Measurements from ENCODE around the gene IQCM.

DNA sequence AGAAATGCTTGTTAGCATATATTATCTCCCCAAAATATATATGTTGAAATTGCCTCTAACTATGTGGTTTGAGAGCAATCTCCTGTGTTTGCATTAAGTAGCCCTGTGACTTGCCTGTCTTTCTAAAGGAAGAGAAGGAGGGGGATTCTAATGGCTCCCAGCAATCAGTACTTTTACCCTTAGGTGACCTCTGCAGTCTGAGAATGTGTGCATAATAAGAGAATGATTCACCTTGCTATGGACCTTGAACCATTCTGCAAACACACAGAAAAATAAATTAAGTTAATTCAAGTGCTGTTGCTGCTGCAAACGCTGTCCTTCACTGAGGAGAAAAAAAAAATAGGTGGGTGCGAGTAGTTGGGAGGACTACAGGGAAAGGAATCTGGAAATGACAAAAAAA is 322.2 kb downstream of the IQCM start:
- TF ChIP-seq POLR2AphosphoS5 (IDR thresholded peaks at IDR 0.05; ENCODE audit: low read depth, low read length) (no peak), POLR2A (IDR thresholded peaks at IDR 0.05; ENCODE audit: low read depth, low read length) (no peak)
